Measurements from ENCODE around the gene ZDHHC24. TPM values are rescaled to one million over a fixed set of nuclear protein-coding genes. Genes with fewer than 3 reads are reported as not detected.

Gene ZDHHC24
- total RNA-seq, 2 donors from 2014 or later: 24.9 to 37.8 TPM

- intact Hi-C loops (cut with DNase I): no loop called here
- H3K27me3 ChIP-seq (replicated peaks; ENCODE audit: insufficient read depth): no peaks in the 10 kb centered on the region
- no peak overlapping the region for H3K27ac ChIP-seq
- DNase-seq (ENCODE audit: low spot score): no peak
- no peak overlapping the region for H3K4me3 ChIP-seq
- no peak for TF ChIP-seq POLR2AphosphoS5 (IDR thresholded peaks at IDR 0.05)
- TF ChIP-seq CTCF (IDR thresholded peaks at IDR 0.05): no peak
- TF ChIP-seq POLR2A (IDR thresholded peaks at IDR 0.05): no peak
- peaks cover 0 to 24% of the 10 kb centered on the region in 2 donors for H3K36me3 ChIP-seq
- H3K9me3 ChIP-seq: no peaks in the 10 kb centered on the region
- 89% methylated on average over 17 of the region's 17 CpGs for WGBS
- H3K4me1 ChIP-seq (replicated peaks): no peaks in the 10 kb centered on the region
These were observed 50.4 kb downstream of the ZDHHC24 start for GRCh38 chr11:66495401-66495854.

GRCh38 chr11:66494935-66495334 lies 50.9 kb downstream of the ZDHHC24 start:
- no peak overlapping the region for H3K4me3 ChIP-seq
- no peaks in the 10 kb centered on the region for H3K27me3 ChIP-seq (replicated peaks; ENCODE audit: insufficient read depth)
- WGBS: 86% methylated on average over 14 of the region's 14 CpGs
- TF ChIP-seq POLR2AphosphoS5 (IDR thresholded peaks at IDR 0.05): no peak
- no peaks in the 10 kb centered on the region for H3K9me3 ChIP-seq
- DNase-seq (ENCODE audit: low spot score): no peak
- peaks cover 0 to 24% of the 10 kb centered on the region in 2 donors for H3K36me3 ChIP-seq
- H3K4me1 ChIP-seq (replicated peaks): no peaks in the 10 kb centered on the region
- H3K27ac ChIP-seq: no peak overlapping the region
- intact Hi-C loops (cut with DNase I): no loop called here

GRCh38 chr11:66494458-66494857 lies 51.4 kb downstream of the ZDHHC24 start:
- 93% methylated on average over 7 of the region's 7 CpGs for WGBS
- no peaks in the 10 kb centered on the region for H3K9me3 ChIP-seq

GRCh38 chr11:66493130-66493529 lies 52.7 kb downstream of the ZDHHC24 start:
- no peak for DNase-seq (ENCODE audit: low spot score)
- intact Hi-C loops (cut with DNase I): no loop called here
- H3K27me3 ChIP-seq (replicated peaks; ENCODE audit: insufficient read depth): no peaks in the 10 kb centered on the region
- no peaks in the 10 kb centered on the region for H3K4me1 ChIP-seq (replicated peaks)
- 94% methylated on average over 10 of the region's 10 CpGs for WGBS
- H3K9me3 ChIP-seq: no peaks in the 10 kb centered on the region
- peaks cover 0 to 16% of the 10 kb centered on the region in 2 donors for H3K36me3 ChIP-seq
- no peak overlapping the region for H3K4me3 ChIP-seq
- TF ChIP-seq POLR2A (IDR thresholded peaks at IDR 0.05) (no peak), POLR2AphosphoS5 (IDR thresholded peaks at IDR 0.05) (no peak), CTCF (IDR thresholded peaks at IDR 0.05) (no peak)
- no peak overlapping the region for H3K27ac ChIP-seq

More at GRCh38 chr11:66494458-66494857, 51.4 kb downstream of the ZDHHC24 start:
- no peak for TF ChIP-seq CTCF (IDR thresholded peaks at IDR 0.05)
- TF ChIP-seq POLR2A (IDR thresholded peaks at IDR 0.05): no peak
- no peak for TF ChIP-seq POLR2AphosphoS5 (IDR thresholded peaks at IDR 0.05)
- no peaks in the 10 kb centered on the region for H3K4me1 ChIP-seq (replicated peaks)
- H3K27me3 ChIP-seq (replicated peaks; ENCODE audit: insufficient read depth): no peaks in the 10 kb centered on the region
- H3K27ac ChIP-seq: no peak overlapping the region
- no peak overlapping the region for H3K4me3 ChIP-seq
- peaks cover 0 to 24% of the 10 kb centered on the region in 2 donors for H3K36me3 ChIP-seq
- intact Hi-C loops (cut with DNase I): no loop called here
- no peak for DNase-seq (ENCODE audit: low spot score)

GRCh38 chr11:66492161-66492865 lies 53.5 kb downstream of the ZDHHC24 start:
- TF ChIP-seq POLR2AphosphoS5 (IDR thresholded peaks at IDR 0.05) (no peak), POLR2A (IDR thresholded peaks at IDR 0.05) (no peak), CTCF (IDR thresholded peaks at IDR 0.05) (no peak)
- Histone ChIP-seq H3K27me3 (replicated peaks; ENCODE audit: insufficient read depth) (no peaks in the 10 kb centered on the region), H3K36me3 (peaks cover 0 to 18% of the 10 kb centered on the region in 2 donors), H3K4me3 (no peak overlapping the region), H3K9me3 (no peaks in the 10 kb centered on the region), H3K27ac (no peak overlapping the region), H3K4me1 (replicated peaks) (no peaks in the 10 kb centered on the region)
- no peak for DNase-seq (ENCODE audit: low spot score)
- WGBS: 86% methylated on average over 8 of the region's 10 CpGs
- intact Hi-C loops (cut with DNase I): no loop called here

Data from prostate gland (tissue), 2 donors.